SHP77 (cell line): ENCODE results near the gene SBSN.
A peak's percentile ranks its signal among the peaks of the same experiment; 100 is the strongest.
"Not testable (repeated sequence)": the region's sequence is repeated elsewhere in the genome, so short reads cannot be mapped to it uniquely, and the experiment has no call there.

Experiments used
- DNase-seq, 2 experiments: peaks; one replicate each; lab custom pipeline; 2025; lab: John Stamatoyannopoulos, UW

SBSN gene

GRCh38 chr19:35508129-35508528 lies 20.0 kb downstream of the SBSN start:
- DNase-seq, result no peak

DNA sequence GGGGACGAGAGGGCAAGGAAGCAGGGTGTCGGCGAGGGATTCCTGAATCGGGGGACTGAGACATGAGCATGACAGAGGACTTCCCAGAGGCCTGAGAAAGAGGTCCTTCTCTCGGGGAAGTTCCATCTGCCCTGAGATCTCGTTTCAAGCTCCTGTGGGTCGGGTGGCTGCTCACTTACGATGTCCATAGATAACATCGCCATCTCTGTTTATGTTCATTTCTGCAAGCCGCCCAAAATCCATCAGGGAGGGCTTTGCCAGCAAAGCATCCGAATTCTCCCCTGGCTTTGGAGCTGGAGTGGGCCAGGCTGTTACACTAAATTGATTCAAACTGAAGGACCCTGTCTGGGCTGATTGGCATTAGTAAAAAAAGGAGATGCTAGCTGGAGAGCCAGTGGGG lies 20.6 kb downstream of the SBSN start:
- DNase-seq, result no peak

GRCh38 chr19:35506011-35506410 lies 22.1 kb downstream of the SBSN start:
- no peak for DNase-seq

DNA sequence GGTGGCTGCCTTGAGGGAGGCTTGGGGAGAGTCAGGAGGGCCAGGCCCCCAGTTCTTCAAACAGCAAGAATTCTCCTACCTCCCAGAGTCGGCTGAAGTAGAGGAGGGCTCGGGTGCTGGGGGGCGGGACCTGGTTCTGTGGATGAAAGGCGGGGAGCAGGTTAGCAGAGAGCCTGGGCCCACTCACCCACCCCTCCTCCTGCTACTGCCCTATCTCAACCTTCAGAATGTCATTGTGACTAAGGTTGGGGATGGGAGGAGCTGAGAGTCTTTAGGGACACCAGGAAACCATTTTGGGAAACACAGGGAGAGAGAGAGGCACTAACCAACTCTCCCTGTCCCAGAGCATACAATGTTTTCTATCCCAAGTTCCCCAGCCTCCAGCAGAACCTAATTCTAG lies 25.4 kb downstream of the SBSN start:
- DNase-seq, result no peak

- no peak for DNase-seq
These were observed 26.4 kb downstream of the SBSN start for GRCh38 chr19:35501684-35502083.

DNA sequence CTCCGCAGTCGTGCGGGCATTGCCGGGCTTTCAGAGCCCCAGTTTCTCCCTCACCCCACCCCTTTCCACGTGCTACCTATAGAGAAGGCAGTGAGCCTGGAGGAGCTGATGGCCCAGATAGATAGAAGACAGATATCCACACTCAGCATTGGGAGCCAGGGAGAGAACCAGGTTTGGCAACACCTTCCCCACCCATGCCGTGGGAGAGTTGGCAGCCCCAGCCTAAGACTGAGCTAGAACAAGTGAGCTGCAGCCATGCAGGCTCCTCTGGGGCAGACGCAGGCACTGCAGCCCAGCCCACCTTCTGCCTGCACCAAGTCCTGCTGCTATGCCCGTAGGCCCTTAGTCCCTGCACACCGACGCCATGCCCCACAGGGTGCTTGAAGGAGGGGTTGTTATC lies 27.5 kb downstream of the SBSN start:
- no peak for DNase-seq

- DNase-seq, result no peak
These were observed 29.1 kb downstream of the SBSN start for GRCh38 chr19:35498984-35499527.

DNA sequence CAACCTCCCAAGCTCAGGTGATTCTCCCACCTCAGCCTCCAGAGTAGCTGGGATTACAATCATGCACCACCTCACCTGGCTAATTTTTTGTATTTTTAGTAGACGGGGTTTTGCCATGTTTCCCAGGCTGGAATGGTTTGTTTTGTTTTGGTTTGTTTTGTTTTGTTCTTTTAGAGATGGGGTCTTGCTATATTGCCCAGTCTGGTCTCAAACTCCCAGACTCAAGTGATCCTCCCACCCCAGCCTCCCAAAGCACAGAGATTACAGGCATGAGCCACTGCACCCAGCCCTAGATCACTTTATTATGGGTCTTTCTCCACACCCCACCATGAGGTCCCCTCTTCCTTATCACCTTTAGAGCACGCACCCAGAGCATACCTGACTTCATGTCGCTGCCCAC lies 29.9 kb downstream of the SBSN start:
- no peak for DNase-seq

- DNase-seq, result no peak
These were observed 30.7 kb downstream of the SBSN start for GRCh38 chr19:35497406-35497805.

GRCh38 chr19:35495107-35496064 lies 32.7 kb downstream of the SBSN start:
- DNase-seq, result peak; percentile 34 to 69

DNA sequence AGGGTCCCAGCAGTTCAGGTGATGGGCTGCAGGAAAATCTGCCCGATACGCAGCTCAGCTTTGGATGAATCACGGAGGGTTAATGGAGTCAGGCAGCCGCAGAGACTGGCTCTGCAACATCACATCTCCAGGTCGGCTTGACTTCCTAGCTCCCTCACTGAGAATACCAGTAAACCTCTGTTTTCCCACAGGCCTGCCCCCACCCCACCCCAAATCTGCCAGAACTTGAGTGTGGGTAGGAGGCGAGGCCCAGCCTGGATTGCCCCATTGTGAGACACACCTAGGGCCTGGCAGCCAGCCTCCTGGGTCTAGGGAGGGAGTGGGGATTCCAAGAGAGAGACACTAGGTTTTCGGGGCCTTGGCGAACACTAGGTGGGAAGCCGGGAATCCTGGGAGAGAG lies 34.1 kb downstream of the SBSN start:
- DNase-seq, result no peak

- no peak for DNase-seq
These were observed 36.2 kb downstream of the SBSN start for GRCh38 chr19:35491836-35492360.

- no peak for DNase-seq
These were observed 37.7 kb downstream of the SBSN start, which contains the start of gene KRTDAP for GRCh38 chr19:35490364-35490763. KRTDAP (minus strand) TSS chr19:35490464; CDS start chr19:35490442, 22 bp downstream.

DNA sequence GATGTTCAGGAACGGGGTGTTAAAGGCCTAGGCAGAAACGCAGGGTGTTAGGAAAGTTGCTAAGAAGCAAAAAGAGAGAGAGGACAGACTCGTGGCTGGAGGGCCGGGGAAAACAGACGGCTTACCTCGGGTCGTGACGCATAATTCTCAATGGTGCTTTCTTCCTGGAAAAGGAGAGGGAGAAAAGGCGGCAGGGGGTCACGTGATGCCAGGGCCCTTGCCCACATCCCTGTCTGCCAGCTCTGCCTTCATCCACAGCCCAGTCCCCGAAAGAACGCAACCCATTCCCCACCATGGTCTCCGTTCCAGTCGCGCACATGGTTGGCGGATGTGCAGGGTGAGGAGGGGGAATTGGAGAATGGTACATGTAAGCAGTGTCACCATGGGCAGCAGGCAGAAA lies 39.4 kb downstream of the SBSN start:
- DNase-seq, result no peak

DNA sequence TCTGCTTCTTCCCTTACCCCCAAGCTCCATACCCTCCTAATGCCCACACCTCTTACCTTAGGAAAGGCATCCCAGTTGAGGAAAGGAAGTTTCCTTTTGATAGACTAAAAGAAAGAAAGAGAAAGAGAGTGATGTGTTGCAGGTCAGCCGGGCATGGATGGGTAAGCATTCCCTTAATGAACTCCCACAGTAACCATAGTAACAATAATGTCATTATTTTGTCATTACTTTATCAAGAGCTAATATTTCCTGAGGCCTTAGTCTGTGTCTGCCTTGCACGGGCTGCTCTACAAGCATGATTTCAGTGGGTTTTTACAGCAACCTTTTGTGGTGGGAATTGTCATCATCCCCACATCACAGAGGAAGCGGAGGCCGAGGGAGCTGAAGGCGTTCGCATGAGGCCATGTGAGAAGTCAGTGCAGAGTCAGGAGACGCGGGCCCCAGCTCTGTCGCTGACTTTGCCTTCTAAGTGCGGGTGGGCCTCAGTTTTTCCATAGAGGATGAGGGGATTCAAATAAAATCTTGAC lies 40.4 kb downstream of the SBSN start:
- no peak for DNase-seq

- no peak for DNase-seq
These were observed 41.8 kb downstream of the SBSN start for GRCh38 chr19:35486268-35486708.

- DNase-seq, result no peak
These were observed 43.7 kb downstream of the SBSN start for GRCh38 chr19:35484252-35485036.

GRCh38 chr19:35483089-35483488 lies 45.0 kb downstream of the SBSN start:
- no peak for DNase-seq

DNA sequence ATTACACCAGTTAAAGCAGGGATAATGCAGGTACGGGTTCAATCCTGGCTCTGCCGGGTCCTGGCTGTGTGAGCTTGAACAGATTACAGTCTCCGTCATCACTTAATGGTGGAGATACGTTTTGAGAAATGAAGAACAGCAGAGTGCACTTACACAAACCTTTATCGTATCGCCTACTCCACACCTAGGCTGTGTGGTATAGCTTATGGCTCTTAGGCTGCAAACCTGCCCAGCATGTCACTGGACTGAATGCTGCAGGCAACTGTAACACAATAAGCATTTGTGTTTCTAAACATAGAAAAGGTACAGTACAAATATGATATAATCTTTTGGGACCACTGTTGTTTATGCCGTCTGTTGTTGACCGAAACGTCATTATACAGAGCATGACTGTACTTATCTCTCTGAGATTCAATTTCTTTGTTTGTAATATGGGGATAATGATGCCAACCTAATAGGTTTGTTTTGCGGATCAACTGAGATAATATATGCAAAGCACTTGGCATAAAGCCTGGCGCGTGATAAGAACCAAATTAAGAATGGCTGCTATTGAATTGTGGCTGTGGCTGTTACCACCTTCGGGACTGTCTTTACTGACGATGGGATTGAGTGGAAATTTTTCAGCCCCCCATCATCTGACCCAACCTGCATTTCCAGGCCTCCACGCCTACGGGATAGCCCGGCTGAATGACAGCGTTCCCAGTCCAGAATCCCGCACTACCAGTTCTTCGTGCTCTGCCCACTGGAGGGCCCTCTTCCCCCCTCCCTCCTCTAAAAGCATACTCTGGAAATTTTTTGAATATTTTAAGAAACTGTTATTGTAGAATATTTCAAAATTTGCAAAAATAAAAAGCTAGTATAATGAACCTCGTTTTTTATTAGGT lies 49.1 kb downstream of the SBSN start:
- DNase-seq, result no peak

DNA sequence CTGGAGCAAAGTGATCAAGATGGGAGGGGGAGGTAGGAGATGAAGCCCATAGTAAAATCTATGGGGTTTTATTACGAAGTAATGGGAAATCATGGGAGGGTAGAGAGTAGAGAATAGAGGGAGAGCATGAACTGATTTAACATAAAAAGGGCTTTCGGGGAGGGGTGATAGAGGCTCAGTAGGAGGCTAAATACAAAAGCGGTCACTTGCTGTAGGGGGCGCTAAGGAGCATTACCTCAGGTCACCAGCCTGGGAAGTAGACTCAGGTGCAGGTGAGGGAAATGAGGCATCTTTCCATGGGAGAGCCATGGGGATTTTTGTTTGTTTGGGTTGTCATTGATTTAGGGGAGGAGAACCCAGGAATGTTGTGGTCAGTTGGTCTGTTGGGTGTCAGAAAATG lies 52.0 kb downstream of the SBSN start:
- DNase-seq, result no peak

GRCh38 chr19:35474594-35474993 lies 53.5 kb downstream of the SBSN start:
- DNase-seq, result not testable (repeated sequence)
